HG03103 (cell line): ENCODE results near the gene GMEB2.
"Not testable (repeated sequence)": the region's sequence is repeated elsewhere in the genome, so short reads cannot be mapped to it uniquely, and the experiment has no call there.

Source experiments
- ATAC-seq: cut with Tn5 transposase; IDR thresholded peaks from one replicate; pipeline ENCODE4 v1.9.1; 2021; ENCODE audit warnings: low read depth; ENCODE audit not compliant: unreplicated experiment

Gene GMEB2

GRCh38 chr20:63562461-63563224, 64.3 kb downstream of the GMEB2 start:
- no peak for ATAC-seq

DNA sequence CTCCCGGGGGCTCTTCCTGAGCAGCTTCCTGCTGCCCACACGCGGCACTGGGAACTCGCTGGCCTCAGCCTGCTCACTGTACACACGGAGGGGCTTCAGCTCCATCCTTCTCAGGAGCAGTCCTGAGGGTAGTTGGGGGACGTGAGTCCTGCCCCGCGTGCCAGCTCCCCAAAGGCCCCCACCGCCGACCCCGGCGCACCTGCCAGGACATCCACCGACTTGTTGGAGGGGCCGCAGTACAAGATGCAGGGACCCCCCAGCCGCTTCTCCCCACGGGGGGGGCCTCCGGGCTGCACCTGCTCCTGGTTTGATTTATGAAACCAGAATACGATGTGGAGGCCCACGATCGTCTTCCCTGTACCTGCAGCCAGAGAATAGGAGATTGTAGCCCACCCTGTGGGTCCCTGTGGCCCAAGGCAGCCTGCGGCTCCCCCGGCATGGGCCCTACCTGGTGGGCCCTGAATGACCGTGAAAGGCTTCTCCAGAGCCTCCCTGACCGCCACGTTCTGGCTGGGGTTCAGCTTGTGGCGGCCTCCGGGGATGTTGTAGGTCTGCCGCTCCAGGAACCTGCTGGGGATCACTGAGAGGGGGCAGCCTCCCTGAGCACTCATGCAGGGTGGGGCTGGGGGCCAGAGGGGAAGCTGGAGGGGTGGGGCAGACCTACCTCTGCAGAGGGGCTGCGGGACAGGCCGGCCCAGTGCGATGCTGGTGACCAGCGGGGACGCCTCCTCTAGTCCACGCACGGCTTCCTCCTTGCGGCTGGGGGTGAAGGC, 65.1 kb downstream of the GMEB2 start:
- no peak for ATAC-seq

GRCh38 chr20:63560856-63561609, 65.9 kb downstream of the GMEB2 start:
- no peak for ATAC-seq

DNA sequence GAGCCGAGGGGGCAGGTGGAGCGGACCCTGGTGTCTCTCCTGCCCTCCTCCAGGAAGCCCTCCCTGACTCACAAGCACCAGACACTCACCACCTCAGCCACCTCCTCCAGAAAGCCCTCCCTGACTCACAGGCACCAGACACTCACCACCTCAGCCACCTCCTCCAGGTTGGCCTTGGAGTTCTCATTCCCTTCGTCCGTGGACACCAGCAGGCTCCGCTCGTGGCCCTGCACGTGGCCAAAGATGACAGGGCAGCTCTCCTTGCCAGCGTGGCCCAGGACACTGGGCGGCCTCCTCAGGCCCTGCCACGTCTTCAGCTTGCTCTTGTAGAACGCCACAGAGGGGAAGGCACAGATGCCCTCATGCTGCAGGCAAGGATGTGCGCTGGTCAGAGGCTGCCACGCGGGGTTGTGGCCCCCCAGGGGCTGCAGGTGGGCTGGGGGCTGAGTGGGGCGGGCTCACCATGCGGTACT, 66.5 kb downstream of the GMEB2 start:
- no peak for ATAC-seq

GRCh38 chr20:63559485-63560332, 67.2 kb downstream of the GMEB2 start:
- not testable (repeated sequence) for ATAC-seq

GRCh38 chr20:63558804-63559484, 68.0 kb downstream of the GMEB2 start:
- ATAC-seq: no peak

DNA sequence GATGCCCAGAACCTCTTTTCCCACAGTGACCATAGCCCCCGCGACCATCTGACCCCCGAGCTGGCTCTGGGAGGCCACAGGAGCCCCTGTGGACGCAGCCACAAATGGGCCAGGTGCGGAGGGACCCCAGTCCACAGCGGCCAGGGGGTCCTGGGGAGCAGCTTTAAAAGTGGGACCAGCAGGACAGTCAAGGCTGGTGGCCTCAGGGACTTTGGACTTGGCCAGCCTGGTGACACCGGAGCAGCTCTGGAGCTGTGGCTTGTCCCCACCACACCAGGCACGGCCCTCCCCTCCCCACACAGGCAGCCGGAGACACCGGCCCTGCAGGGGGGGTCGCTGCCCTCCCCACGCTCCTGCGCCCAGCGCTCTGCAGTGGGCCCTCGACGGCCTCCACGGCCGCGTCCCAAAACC, 69.4 kb downstream of the GMEB2 start:
- no peak for ATAC-seq

DNA sequence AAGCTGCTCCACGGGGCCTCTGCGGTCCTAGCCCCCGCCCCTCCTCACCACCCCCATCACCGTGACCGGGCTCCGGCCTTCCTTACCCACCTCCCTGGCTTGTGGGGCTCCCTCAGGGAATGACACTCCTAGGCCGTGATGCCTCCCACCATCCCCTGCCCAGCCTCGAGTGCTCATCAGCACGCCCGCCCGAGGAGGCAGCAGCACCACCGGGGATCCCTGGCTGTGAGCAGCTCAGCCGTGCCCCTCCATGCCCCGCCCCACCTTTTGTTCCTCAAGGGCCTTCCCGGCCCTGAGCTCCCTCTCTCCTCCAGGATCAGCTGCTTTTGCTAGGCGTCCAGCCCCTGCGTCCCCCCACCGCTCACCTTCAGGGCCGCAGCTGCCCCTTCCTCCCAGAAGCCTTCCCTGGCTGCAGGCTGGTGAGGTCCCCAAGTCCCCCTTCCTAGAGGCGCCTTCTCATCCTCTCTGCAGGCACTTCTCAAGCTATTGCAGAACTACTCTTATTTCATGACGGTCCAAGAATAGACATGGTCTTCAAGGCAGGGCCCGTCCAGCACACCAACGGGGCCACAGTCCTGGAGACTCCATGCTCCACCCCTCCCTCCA, 69.9 kb downstream of the GMEB2 start:
- ATAC-seq: no peak

DNA sequence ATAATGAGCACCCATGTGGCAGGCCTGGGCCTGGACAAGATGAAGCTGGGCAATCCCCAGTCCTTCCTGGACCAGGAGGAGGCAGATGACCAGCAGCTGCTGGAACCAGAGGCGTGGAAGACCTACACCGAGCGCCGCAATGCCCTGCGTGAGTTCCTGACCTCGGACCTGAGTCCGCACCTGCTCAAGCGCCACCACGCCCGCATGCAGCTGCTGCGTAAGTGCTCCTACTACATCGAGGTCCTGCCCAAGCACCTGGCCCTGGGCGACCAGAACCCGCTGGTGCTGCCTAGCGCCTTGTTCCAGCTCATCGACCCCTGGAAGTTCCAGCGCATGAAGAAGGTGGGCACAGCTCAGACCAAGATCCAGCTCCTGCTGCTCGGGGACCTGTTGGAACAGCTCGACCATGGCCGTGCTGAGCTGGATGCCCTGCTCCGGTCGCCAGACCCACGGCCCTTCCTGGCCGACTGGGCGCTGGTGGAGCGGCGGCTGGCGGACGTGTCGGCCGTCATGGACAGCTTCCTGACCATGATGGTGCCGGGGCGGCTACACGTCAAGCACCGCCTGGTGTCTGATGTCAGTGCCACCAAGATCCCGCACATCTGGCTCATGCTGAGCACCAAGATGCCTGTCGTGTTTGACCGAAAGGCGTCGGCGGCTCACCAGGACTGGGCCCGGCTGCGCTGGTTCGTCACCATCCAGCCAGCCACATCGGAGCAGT, 71.1 kb downstream of the GMEB2 start:
- ATAC-seq: no peak

DNA sequence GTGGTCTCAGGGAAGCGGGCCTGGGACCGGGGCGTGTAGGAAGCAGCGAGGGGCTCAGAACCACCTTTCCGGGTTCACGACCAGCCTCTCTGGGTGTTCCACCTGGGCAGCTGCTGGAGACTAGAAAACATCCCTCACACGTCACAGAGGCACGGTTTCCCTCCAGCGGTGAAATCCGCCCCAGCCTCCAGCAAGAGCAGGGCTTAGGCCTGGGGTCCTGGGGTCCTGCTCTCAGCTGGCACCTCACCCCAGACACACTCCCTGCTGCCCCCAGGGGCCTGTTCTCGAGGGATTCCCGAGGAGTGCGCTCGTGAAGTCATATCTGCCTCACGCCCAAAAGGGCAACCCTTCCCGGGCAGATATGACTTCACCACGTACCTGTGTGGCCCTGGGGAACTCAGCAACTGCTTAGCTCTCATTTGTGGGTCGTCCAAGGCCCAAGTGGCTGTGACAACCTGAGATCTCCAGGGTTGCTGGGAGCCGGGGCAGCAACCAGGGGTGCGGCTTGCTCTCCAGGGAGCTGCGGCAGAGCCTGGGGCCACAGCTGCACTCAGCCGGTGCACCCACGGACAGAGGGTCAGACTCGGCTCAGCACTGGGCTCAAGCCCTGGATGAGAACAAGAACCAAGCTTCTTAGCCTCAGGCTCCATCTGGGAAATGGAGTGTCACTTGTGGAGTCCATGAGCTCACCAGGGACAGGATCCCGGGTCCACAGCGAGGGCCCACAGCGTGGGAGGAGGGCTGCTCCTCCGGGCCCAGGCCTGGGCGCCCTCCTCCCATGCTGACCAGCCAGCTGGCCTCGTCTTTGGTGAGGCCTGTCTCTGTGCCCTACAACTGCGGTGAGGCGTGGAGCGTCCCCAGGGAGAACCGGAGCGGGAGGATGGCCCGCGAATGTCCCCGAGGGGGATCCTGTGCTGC, 72.3 kb downstream of the GMEB2 start:
- ATAC-seq: no peak

DNA sequence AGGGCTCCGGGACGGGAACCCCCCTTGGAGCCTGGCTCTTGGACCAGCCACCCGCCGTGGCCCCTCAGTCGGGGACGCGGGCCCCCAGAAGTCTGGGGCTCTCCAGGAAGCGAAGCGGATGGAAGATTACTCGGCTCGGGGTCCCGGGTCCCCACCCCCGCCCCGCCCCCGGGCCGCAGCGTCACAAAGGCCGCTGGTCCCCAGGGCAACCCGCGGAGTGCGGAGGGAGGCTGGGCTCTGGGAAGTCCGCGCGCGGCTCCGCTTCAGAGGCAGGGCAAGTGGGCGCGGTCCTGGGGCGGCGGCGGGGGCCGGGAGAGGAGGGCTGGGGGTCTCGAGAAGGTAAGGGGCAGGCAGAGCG, 73.0 kb downstream of the GMEB2 start, which contains the start of gene FNDC11:
FNDC11 (plus strand) TSS at position 227 of the 358 bp plus-strand sequence. CDS start 1,505 bp downstream, outside the sequence.
- ATAC-seq: no peak

GRCh38 chr20:63553251-63553932, 73.5 kb downstream of the GMEB2 start:
- ATAC-seq: no peak

DNA sequence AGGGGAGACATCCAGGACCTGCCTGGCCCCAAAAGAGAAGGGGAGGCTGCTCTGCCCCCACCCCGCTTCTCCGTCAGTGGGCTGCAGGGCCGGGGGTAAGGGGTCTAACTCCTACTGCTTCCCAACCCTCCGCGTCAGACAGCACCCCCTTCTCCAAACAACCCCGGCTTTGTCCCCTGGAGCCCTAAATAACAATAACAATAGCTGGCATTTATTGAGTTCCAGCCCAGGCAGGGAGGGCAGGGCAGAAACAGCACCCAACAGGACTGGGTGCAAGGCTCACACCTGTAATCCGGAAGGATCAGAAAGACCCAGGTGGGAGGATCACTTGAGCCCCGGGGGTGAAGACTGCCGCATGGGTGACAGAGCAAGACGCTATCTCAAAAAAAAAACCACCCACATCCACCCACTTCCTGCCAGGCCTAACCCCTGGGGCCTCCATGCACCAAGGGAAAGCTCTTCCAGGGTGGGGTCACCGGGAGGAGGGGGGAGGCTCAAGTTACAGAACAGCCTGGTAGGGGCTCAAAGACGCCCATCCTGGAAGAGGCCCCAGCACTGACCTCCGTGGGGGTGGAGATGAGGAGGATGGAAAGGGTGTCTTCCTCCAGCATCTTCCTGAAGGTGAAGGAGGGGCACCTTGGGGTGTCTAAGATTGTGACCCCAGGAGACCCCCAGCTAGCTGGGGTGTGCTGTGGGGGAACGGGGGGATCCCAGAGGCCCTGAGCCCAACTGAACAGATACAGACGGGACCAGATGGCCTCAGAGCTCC, 74.2 kb downstream of the GMEB2 start:
- no peak for ATAC-seq

DNA sequence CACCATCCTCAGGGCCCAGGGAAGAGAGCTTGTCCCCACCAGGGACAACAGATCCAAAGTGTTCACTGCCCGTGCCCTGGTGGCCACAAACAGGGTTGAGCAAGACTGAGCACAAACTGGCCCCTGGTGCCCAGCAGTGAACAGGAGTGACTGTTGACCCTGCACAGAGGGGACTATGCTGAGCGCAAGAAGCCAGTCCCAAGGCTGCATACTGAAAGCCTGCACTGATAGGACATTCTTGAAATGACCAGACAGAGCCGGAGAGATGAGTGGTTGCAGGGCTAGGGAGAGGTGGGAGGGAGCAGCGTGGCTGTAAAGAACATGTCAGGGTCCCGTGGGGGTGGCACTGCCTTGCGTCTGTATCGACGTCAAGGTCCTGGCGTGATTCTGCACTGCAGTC, 75.8 kb downstream of the GMEB2 start:
- no peak for ATAC-seq

- ATAC-seq: no peak
Measured at GRCh38 chr20:63549679-63550282, 77.1 kb downstream of the GMEB2 start.

GRCh38 chr20:63549019-63549418, 77.9 kb downstream of the GMEB2 start:
- no peak for ATAC-seq
